Stomach smooth muscle (tissue), 2 donors: Measurements from ENCODE around the gene SMIM15.

Experiments used
- H3K27ac ChIP-seq: one replicate; pipeline ENCODE4 v1.7.0; 2013; ENCODE audit warnings: mild to moderate bottlenecking, low read length, inconsistent platforms
- H3K27me3 ChIP-seq, 2 donors: one replicate each; pipeline ENCODE4 v1.7.0; 2013; ENCODE audit warnings: low read length in 2 of 2; ENCODE audit not compliant: insufficient read depth in 2 of 2, control insufficient read depth in 1 of 2
- H3K36me3 ChIP-seq, 2 donors: one replicate each; pipeline ENCODE4 v1.7.0; 2013; ENCODE audit warnings: low read length in 2 of 2; ENCODE audit not compliant: control insufficient read depth in 2 of 2, insufficient read depth in 2 of 2
- H3K4me1 ChIP-seq: one replicate; pipeline ENCODE4 v1.7.0; 2013; ENCODE audit warnings: low read length; ENCODE audit not compliant: control insufficient read depth, insufficient read depth
- H3K4me3 ChIP-seq, 2 donors: one replicate each; pipeline ENCODE4 v1.7.0; 2013; ENCODE audit warnings: low read length in 2 of 2
- H3K9ac ChIP-seq, 2 donors: one replicate each; pipeline ENCODE4 v1.7.0; 2013; ENCODE audit warnings: low read length in 2 of 2, mild to moderate bottlenecking in 1 of 2
- H3K9me3 ChIP-seq, 2 donors: one replicate each; pipeline ENCODE4 v1.7.0; 2013; ENCODE audit warnings: low read length in 2 of 2; ENCODE audit not compliant: control insufficient read depth in 2 of 2
- donor health status: healthy.
- donor health status: Pancreatic carcinoma.

SMIM15 gene

DNA sequence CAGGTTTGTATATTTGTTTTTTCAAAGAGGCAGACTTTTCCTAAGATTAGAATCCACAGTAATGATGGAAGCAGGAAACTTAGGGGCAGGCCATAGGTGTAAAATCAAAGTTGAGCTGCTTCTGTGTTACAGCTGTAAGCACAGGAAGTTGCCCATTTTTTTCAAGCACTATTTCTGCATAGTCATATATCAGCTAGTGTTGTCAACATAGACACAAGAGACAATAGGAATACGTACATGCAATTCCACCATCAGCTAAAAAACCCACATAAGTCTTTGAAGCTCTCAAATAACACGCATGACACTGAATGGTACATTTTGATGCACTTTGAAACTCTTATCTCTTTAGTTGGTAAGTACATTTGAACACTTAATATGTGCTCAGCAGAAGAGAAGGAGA, 20.2 kb upstream of the SMIM15 start:
- Histone ChIP-seq H3K27me3 (no peaks in the 10 kb centered on the region), H3K9ac (no peak overlapping the region), H3K4me1 (no peaks in the 10 kb centered on the region), H3K27ac (no peak overlapping the region), H3K4me3 (no peak overlapping the region), H3K36me3 (no peaks in the 10 kb centered on the region), H3K9me3 (no peaks in the 10 kb centered on the region)

DNA sequence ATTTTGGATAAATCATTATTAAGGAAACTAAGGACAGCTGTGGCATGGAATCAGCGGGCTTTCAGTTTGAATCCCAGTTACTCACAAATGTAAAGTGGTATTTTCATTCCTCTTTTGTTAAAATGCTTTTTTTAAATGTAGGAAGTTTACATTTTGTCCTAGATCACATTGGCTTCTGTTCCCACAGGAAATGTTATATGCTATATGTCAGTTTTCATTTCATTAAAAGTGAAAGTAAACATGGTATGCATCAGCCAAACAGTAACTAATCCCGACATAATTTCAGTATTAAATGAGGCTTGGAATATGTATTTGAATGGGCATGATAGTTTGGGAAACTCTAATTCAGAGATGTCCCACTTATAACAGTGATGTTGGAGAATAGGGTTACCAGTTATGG, 18.6 kb upstream of the SMIM15 start:
- Histone ChIP-seq H3K4me3 (peak overlapping the region; percentile 9 to 41), H3K4me1 (no peaks in the 10 kb centered on the region), H3K9ac (no peak overlapping the region), H3K27ac (no peak overlapping the region), H3K9me3 (no peaks in the 10 kb centered on the region), H3K36me3 (no peaks in the 10 kb centered on the region), H3K27me3 (no peaks in the 10 kb centered on the region)

DNA sequence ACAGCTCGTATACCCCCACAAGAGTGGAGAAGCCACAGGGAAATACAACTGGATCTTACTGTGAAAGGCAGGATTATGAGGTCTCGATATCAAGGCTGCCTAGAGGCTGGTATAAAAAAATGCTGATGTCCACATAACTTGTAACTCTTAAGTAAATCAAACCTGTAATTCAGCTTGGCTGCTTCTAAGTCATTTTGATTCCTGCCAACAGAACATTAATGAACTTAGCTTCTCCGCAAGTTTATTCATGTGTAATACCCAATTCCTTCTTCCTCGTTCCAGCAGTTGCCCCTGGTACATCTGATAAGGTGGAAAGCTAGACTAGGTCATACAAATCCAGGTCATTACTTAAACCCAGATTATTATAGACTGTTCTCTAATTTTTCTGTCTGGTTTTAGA, 16.4 kb upstream of the SMIM15 start:
- H3K4me3 ChIP-seq = no peak overlapping the region
- no peak overlapping the region for H3K9ac ChIP-seq
- H3K9me3 ChIP-seq = no peaks in the 10 kb centered on the region
- no peaks in the 10 kb centered on the region for H3K4me1 ChIP-seq
- H3K36me3 ChIP-seq = no peaks in the 10 kb centered on the region
- no peaks in the 10 kb centered on the region for H3K27me3 ChIP-seq
- no peak overlapping the region for H3K27ac ChIP-seq

DNA sequence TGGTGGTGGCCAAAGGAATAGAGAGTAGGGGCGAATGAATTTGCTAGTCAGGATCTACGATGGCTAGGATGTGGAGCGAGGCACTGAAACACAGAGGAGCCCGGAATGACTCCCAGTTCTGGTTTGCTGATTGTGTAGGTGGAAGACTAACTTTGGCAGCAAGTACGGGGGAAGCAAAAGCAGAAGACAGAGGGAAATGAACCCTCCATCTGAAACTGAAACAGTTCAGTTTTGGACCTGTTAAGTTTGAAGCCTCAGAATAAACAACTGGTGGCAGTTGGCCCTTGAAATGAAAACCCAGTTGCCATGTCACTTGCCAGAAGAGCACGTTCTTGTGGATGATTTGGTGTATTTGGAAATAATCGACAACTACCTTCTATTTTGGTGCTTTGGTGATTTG, 15.4 kb upstream of the SMIM15 start:
- no peak overlapping the region for H3K9ac ChIP-seq
- no peak overlapping the region for H3K4me3 ChIP-seq
- H3K36me3 ChIP-seq = no peaks in the 10 kb centered on the region
- H3K27me3 ChIP-seq = no peaks in the 10 kb centered on the region
- no peaks in the 10 kb centered on the region for H3K9me3 ChIP-seq
- no peak overlapping the region for H3K27ac ChIP-seq
- H3K4me1 ChIP-seq = no peaks in the 10 kb centered on the region

DNA sequence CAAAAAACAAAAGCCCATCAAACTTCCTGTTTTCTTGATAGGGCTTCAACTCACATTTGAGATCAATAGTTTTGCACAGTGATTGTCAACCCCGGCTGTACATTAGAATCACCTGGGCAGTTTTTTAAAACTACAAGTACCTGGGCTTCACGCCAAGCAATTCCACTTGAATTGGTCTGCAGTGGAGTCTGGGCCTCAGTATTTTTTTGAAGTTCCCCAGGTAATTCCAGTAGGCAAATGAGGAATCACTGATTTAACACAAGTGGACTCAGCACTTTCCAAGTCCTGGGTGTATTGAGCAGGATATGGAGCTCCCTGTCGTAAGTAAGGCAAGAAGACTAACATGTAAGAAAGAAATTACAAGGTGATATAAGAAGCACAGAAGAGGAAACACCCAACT, 14.8 kb upstream of the SMIM15 start:
- H3K9me3 ChIP-seq = no peaks in the 10 kb centered on the region
- H3K9ac ChIP-seq = no peak overlapping the region
- H3K27ac ChIP-seq = no peak overlapping the region
- no peaks in the 10 kb centered on the region for H3K27me3 ChIP-seq
- no peak overlapping the region for H3K4me3 ChIP-seq
- no peaks in the 10 kb centered on the region for H3K36me3 ChIP-seq
- H3K4me1 ChIP-seq = no peaks in the 10 kb centered on the region

DNA sequence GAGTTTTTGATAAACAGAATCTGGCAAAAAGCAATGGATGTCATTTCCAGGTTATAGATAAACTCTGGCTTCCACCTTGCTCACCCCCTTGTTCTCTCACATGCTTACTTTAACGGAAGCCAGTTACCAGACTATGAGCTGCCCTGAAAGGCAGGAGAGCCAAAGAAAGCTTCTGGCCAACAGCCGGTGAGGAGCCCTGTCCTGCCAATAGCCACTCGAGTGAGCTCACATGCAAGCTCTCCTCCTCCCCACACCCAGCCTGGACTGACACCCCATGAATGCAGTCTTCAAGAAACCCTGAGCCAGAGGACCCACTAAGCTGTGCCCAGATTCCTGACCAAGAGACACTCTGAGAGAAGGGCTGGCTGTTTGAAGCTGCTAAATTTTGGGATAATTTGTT, 14.4 kb upstream of the SMIM15 start:
- H3K36me3 ChIP-seq = no peaks in the 10 kb centered on the region
- no peaks in the 10 kb centered on the region for H3K9me3 ChIP-seq
- H3K27me3 ChIP-seq = no peaks in the 10 kb centered on the region
- H3K4me3 ChIP-seq = no peak overlapping the region
- H3K9ac ChIP-seq = no peak overlapping the region
- no peak overlapping the region for H3K27ac ChIP-seq
- H3K4me1 ChIP-seq = no peaks in the 10 kb centered on the region

DNA sequence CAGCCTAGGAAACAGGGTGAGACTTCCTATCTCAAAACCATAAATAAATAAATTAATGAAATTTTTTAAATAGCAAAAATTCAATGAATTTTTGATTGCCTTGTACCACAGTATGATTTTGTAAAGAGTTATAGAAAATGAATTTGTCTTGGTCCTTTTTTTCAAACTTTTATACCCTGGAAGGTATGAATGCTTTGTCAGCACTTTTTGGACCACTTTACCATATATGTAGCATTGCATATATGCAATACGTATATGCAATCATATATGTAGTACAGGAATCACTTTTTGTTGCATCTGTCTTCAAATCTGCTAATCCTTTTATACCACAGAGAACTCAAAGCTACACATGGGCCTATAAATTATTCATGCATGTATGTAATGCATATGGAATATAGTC, 9.2 kb upstream of the SMIM15 start:
- Histone ChIP-seq H3K4me1 (no peaks in the 10 kb centered on the region), H3K27ac (no peak overlapping the region), H3K4me3 (no peak overlapping the region), H3K9me3 (no peaks in the 10 kb centered on the region), H3K36me3 (no peaks in the 10 kb centered on the region), H3K9ac (no peak overlapping the region), H3K27me3 (no peaks in the 10 kb centered on the region)

DNA sequence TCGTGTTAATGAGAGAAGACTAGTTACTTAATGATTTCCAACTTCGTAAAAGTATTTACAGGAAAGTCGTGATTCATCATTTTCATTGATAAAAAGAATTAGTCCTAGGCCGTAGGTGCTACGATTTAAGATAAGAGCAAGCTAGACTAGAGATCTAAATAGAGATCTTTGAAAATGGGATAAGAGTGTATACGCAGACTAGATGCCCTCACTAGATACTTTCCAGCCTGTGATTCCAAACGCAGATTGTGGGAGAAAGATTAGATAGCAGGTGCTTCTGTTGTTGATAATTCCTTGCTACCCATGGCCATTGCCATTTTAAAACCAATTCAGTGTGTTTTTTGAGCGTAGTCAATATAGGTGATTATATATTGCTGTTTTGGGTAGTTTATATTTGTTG, 6.7 kb upstream of the SMIM15 start:
- H3K4me1 ChIP-seq = no peaks in the 10 kb centered on the region
- H3K27ac ChIP-seq = no peak overlapping the region
- no peaks in the 10 kb centered on the region for H3K36me3 ChIP-seq
- H3K4me3 ChIP-seq = no peak overlapping the region
- H3K9ac ChIP-seq = no peak overlapping the region
- no peaks in the 10 kb centered on the region for H3K9me3 ChIP-seq
- no peaks in the 10 kb centered on the region for H3K27me3 ChIP-seq

DNA sequence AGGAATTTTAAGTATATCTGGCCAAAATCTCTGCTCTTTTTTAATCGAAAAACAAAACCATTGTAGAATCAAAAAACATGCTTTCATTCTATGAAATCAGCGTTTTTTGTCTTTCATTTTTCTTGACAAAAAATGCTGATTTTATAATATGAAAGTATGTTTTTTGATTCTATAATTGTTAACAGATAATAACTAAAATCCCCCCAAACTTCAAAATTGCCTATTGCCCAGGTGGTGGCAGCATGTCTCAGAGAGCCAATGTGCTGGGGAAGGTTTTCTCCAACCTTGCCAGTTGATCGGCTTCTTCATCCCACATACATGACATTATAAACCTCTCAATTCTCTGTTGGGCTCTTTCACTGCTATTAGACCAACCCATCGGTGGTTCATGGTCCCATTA, 5.1 kb upstream of the SMIM15 start:
- no peak overlapping the region for H3K27ac ChIP-seq
- H3K27me3 ChIP-seq = no peaks in the 10 kb centered on the region
- no peak overlapping the region for H3K9ac ChIP-seq
- no peak overlapping the region for H3K4me3 ChIP-seq
- no peaks in the 10 kb centered on the region for H3K4me1 ChIP-seq
- no peaks in the 10 kb centered on the region for H3K36me3 ChIP-seq
- H3K9me3 ChIP-seq = no peaks in the 10 kb centered on the region

DNA sequence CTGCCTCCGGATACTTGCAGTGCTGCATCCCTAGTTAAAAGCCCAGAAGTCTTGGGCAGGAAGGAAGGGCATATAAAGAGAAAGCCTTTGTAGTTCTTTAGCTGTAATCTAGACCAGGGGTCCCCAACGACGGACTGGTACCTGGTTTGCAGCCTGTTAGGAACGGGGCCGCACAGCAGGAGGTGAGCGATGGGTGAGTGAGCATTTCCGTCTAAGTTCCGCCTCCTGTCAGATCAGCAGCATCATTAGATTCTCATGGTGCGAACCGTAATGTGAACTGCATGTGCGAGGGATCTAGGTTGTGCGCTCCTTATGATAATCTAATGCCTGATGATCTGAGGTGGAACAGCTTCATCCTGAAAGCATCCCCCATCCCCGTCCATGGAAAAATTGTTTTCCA, 1.6 kb upstream of the SMIM15 start:
- Histone ChIP-seq H3K4me3 (peak overlapping the region in 1 of 2 donors; percentile 99), H3K27ac (no peak overlapping the region), H3K27me3 (no peaks in the 10 kb centered on the region), H3K9me3 (no peaks in the 10 kb centered on the region), H3K9ac (no peak overlapping the region), H3K36me3 (peaks cover 5 to 7% of the 10 kb centered on the region in 2 donors), H3K4me1 (peaks cover 3% of the 10 kb centered on the region)

DNA sequence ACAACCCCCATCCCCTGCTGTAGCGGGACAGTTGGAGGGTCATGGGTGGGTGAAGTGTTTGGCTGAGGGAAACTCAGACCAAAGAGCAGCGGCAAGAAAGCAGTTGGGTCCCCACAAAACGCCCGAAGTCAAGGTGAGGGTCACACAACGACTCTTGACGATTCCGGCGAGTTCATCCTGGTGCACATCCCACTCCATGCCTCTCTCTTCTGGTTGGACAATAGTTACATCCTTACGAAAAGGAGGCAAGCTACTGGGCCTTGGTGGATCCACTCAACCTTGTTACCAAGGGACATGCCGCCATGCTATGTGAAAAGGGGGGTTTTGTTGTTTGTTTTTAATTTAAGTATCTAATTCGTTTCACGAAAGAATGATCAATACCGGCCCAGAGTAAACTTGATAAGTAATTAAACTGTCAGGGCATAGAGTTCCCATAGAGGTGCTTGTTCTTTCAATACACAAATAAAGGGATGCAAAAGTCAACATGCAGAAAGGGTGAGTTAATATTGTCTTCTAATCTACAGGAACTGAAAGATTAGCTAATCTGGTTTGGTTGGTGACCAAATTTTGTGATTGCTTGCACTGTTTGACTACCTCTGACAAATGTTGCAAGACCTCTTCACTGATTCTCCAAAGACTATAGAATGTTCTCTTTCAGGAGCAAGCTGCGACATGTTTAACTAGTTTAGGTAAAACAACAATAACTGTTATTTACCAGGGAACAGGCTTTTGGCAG, 732 bp upstream of the SMIM15 start:
- Histone ChIP-seq H3K9ac (peak overlapping the region; percentile 94 to 96), H3K36me3 (peaks cover 5 to 7% of the 10 kb centered on the region in 2 donors), H3K4me1 (peaks cover 3% of the 10 kb centered on the region), H3K27ac (peak overlapping the region; percentile 87), H3K4me3 (peak overlapping the region; percentile 80 to 99), H3K27me3 (no peaks in the 10 kb centered on the region), H3K9me3 (no peaks in the 10 kb centered on the region)
